ENCODE data around the gene TMEM200B.

- TF ChIP-seq GATA2 (IDR thresholded peaks at IDR 0.05; ENCODE audit: low read depth, low read length) (no peak), GATA3 (IDR thresholded peaks at IDR 0.05; ENCODE audit: low read depth, low read length) (no peak)
Measured at GRCh38 chr1:29157269-29157601, 33.5 kb upstream of the TMEM200B start.

Data from SH-SY5Y (cell line).